A673 (cell line): ENCODE data around the gene KAT2A.

Source experiments
- CTCF ChIP-seq: fragments of 300-800, 200-600 bp; sonication (generic); conservative IDR thresholded peaks from 2 replicates; pipeline ENCODE4 v1.5.1; 2017; ENCODE audit warnings: low read depth, mild to moderate bottlenecking, antibody characterized with exemption, low read length, moderate library complexity, mixed read lengths
- EZH2 ChIP-seq: fragments of 200-600 bp; sonication (generic); IDR thresholded peaks from 2 replicates; pipeline ENCODE4 v1.6.1; 2017; ENCODE audit warnings: borderline replicate concordance, low read depth, mild to moderate bottlenecking, mixed read lengths, antibody characterized with exemption, low read length; ENCODE audit not compliant: poor library complexity, severe bottlenecking

- TF ChIP-seq EZH2: no peak
- no peak for TF ChIP-seq CTCF
Observed at GRCh38 chr17:42104264-42104663, 16.9 kb downstream of the KAT2A start.
